Gastrocnemius medialis (tissue), 4 donors: Measurements from ENCODE around the gene MAP3K6.

Source experiments
- CTCF ChIP-seq, 5 experiments: fragments of 450-650 bp in 3 of 5; fragments of 200-600 bp in 2 of 5; sonication (generic) in 2 of 5; IDR thresholded peaks in 4 of 5; conservative IDR thresholded peaks in 1 of 5; 1 replicate in 4 of 5; 2 replicates in 1 of 5; pipeline ENCODE4 v1.5.1; 2016 to 2019; ENCODE audit warnings: antibody characterized with exemption in 5 of 5, mild to moderate bottlenecking in 3 of 5, moderate library complexity in 3 of 5
- POLR2A ChIP-seq, 2 donors: fragments of 450-650 bp; IDR thresholded peaks; one replicate each; pipeline ENCODE4 v1.6.1; 2017; ENCODE audit warnings: antibody characterized with exemption in 2 of 2, mild to moderate bottlenecking in 2 of 2, moderate library complexity in 2 of 2

- TF ChIP-seq CTCF (IDR thresholded peaks at IDR 0.05 in 4 of 5, conservative IDR thresholded peaks at IDR 0.05 in 1 of 5) (no peak), POLR2A (IDR thresholded peaks at IDR 0.05) (no peak)
These were observed 31.0 kb upstream of the MAP3K6 start for GRCh38 chr1:27397749-27398148.
